HEK293T (cell line): ENCODE data around the gene LACC1.

Experiments
- CTCF ChIA-PET: fragments of 350-600 bp; formaldehyde crosslinking; extraction: SDS; loops from one replicate; lab custom pipeline; 2021; ENCODE audit warnings: antibody characterized with exemption, inconsistent platforms; lab: Yijun Ruan, JAX
- POLR2A ChIA-PET: fragments of 350-600 bp; formaldehyde crosslinking; extraction: SDS; loops from one replicate; lab custom pipeline; 2020; ENCODE audit warnings: antibody characterized with exemption, inconsistent platforms; lab: Yijun Ruan, JAX
- DNase-seq: peaks from one replicate; pipeline ENCODE4 v3.0.0; 2012; ENCODE audit warnings: mixed read lengths; ENCODE audit errors: extremely low spot score
- ARNT ChIP-seq: fragments of 450-650 bp; IDR thresholded peaks from 2 replicates; pipeline ENCODE4 v1.6.1; 2017; ENCODE audit warnings: mild to moderate bottlenecking
- BHLHE40 ChIP-seq: fragments of 450-650 bp; IDR thresholded peaks from 2 replicates; pipeline ENCODE4 v1.6.1; 2016; ENCODE audit warnings: mild to moderate bottlenecking, moderate library complexity, borderline replicate concordance
- CTBP1 ChIP-seq: fragments of 450-650 bp; IDR thresholded peaks from 2 replicates; pipeline ENCODE4 v1.6.1; 2016; ENCODE audit warnings: borderline replicate concordance
- ELF4 ChIP-seq: fragments of 450-650 bp; IDR thresholded peaks from 2 replicates; pipeline ENCODE4 v1.6.1; 2017; ENCODE audit warnings: antibody characterized with exemption
- FOXA1 ChIP-seq: fragments of 450-650 bp; IDR thresholded peaks from 2 replicates; pipeline ENCODE4 v1.6.1; 2016; ENCODE audit warnings: mild to moderate bottlenecking
- FOXK2 ChIP-seq: fragments of 450-650 bp; IDR thresholded peaks from 2 replicates; pipeline ENCODE4 v1.6.1; 2016; ENCODE audit warnings: mild to moderate bottlenecking
- FOXM1 ChIP-seq: fragments of 450-650 bp; IDR thresholded peaks from 2 replicates; pipeline ENCODE4 v1.6.1; 2017; ENCODE audit warnings: mild to moderate bottlenecking, borderline replicate concordance
- HDGF ChIP-seq: fragments of 450-650 bp; IDR thresholded peaks from 2 replicates; pipeline ENCODE4 v1.6.1; 2017; ENCODE audit warnings: antibody characterized with exemption, borderline replicate concordance
- L3MBTL2 ChIP-seq: fragments of 450-650 bp; conservative IDR thresholded peaks from 2 replicates; pipeline ENCODE4 v1.6.1; 2016; ENCODE audit warnings: mild to moderate bottlenecking
- LEF1 ChIP-seq: fragments of 450-650 bp; IDR thresholded peaks from 2 replicates; pipeline ENCODE4 v1.6.1; 2017; ENCODE audit warnings: mild to moderate bottlenecking, borderline replicate concordance
- NFRKB ChIP-seq: fragments of 450-650 bp; IDR thresholded peaks from 2 replicates; pipeline ENCODE4 v1.6.1; 2016; ENCODE audit warnings: mild to moderate bottlenecking, moderate library complexity
- PKNOX1 ChIP-seq: fragments of 450-650 bp; IDR thresholded peaks from 2 replicates; pipeline ENCODE4 v1.6.1; 2016
- SP1 ChIP-seq: fragments of 450-650 bp; IDR thresholded peaks from 2 replicates; pipeline ENCODE4 v1.6.1; 2017
- SUZ12 ChIP-seq: fragments of 450-650 bp; IDR thresholded peaks from 2 replicates; pipeline ENCODE4 v1.6.1; 2016; ENCODE audit warnings: mild to moderate bottlenecking
- TARDBP ChIP-seq: fragments of 450-650 bp; IDR thresholded peaks from 2 replicates; pipeline ENCODE4 v1.6.1; 2016
- ZNF384 ChIP-seq: fragments of 450-650 bp; IDR thresholded peaks from 2 replicates; pipeline ENCODE4 v1.6.1; 2016

LACC1 gene

GRCh38 chr13:43879755-43880181, at the start of gene LACC1:
TSS of gene LACC1 (plus strand) at chr13:43879904. CDS start at chr13:43880986, 1,082 bp downstream.
- CTCF ChIA-PET, result no interaction called here
- TF ChIP-seq FOXA1 (no peak), SUZ12 (no peak), TARDBP (no peak), BHLHE40 (no peak), ELF4 (no peak), FOXM1 (no peak), LEF1 (no peak), FOXK2 (no peak), HDGF (no peak), PKNOX1 (no peak), L3MBTL2 (no peak), ARNT (no peak), NFRKB (no peak), SP1 (no peak), CTBP1 (no peak), ZNF384 (no peak)
- POLR2A ChIA-PET, result interaction anchor here (1.3 kb wide), 1 partner anchor 67 kb away, joined by 5 read pairs; no protein-coding TSS in a partner anchor
- DNase-seq, result peak; percentile 38

GRCh38 chr13:43830497-43830881, 49.2 kb upstream of the LACC1 start:
- POLR2A ChIA-PET, result no interaction called here
- no peak for TF ChIP-seq FOXK2
- no peak for TF ChIP-seq HDGF
- no peak for TF ChIP-seq FOXA1
- no peak for TF ChIP-seq ARNT
- TF ChIP-seq ZNF384, result no peak
- no peak for TF ChIP-seq BHLHE40
- no peak for TF ChIP-seq TARDBP
- TF ChIP-seq SUZ12, result no peak
- no peak for TF ChIP-seq ELF4
- DNase-seq, result no peak
- CTCF ChIA-PET, result no interaction called here

- CTCF ChIA-PET, result no interaction called here
- POLR2A ChIA-PET, result no interaction called here
- TF ChIP-seq FOXK2 (no peak), ZNF384 (no peak), CTBP1 (no peak), HDGF (no peak), NFRKB (no peak)
- DNase-seq, result no peak
Measured at GRCh38 chr13:43831088-43831487, 48.6 kb upstream of the LACC1 start.

GRCh38 chr13:43835701-43836100, 44.0 kb upstream of the LACC1 start:
- DNase-seq, result no peak
- CTCF ChIA-PET, result no interaction called here
- POLR2A ChIA-PET, result no interaction called here
- TF ChIP-seq SP1 (no peak), PKNOX1 (no peak), ZNF384 (no peak), FOXA1 (no peak), LEF1 (no peak), BHLHE40 (no peak), ELF4 (no peak), TARDBP (no peak), HDGF (no peak), ARNT (no peak), FOXM1 (no peak), CTBP1 (no peak), SUZ12 (no peak), FOXK2 (no peak), NFRKB (no peak), L3MBTL2 (no peak)

GRCh38 chr13:43838909-43839308, 40.8 kb upstream of the LACC1 start:
- TF ChIP-seq FOXM1 (no peak), ARNT (no peak), CTBP1 (no peak), TARDBP (no peak), SP1 (no peak), BHLHE40 (no peak), ZNF384 (no peak), FOXA1 (no peak), PKNOX1 (no peak), LEF1 (no peak), SUZ12 (no peak), FOXK2 (no peak), HDGF (no peak), L3MBTL2 (no peak), ELF4 (no peak)
- CTCF ChIA-PET, result no interaction called here
- no peak for DNase-seq
- POLR2A ChIA-PET, result no interaction called here

GRCh38 chr13:43846496-43847158, 33.1 kb upstream of the LACC1 start:
- TF ChIP-seq TARDBP (no peak), ZNF384 (no peak), LEF1 (no peak), ELF4 (no peak), L3MBTL2 (no peak), BHLHE40 (no peak), FOXA1 (no peak), SUZ12 (no peak), PKNOX1 (no peak), FOXM1 (no peak), SP1 (no peak), HDGF (no peak), ARNT (no peak), FOXK2 (no peak), CTBP1 (no peak), NFRKB (no peak)
- ChIA-PET POLR2A (no interaction called here), CTCF (no interaction called here)
- no peak for DNase-seq
